Retinal pigment epithelial cell (primary cell): ENCODE measurements around the gene FUT9.
"Not testable (repeated sequence)": the region's sequence is repeated elsewhere in the genome, so short reads cannot be mapped to it uniquely, and the experiment has no call there.

Experiments
- DNase-seq: peaks from one replicate; pipeline ENCODE4 v3.0.0-alpha.2; 2010; ENCODE audit warnings: low read depth
- H3K4me3 ChIP-seq: 2 replicates; pipeline ENCODE4 v1.5.1; 2011; ENCODE audit warnings: mild to moderate bottlenecking, low read length, control low read depth, moderate library complexity
- TF ChIP-seq, protein P1 (sequence below): conservative IDR thresholded peaks from 2 replicates; pipeline ENCODE4 v1.5.1; 2011; ENCODE audit warnings: low read depth, low read length, control low read depth, inconsistent platforms

The FUT9 gene

DNA sequence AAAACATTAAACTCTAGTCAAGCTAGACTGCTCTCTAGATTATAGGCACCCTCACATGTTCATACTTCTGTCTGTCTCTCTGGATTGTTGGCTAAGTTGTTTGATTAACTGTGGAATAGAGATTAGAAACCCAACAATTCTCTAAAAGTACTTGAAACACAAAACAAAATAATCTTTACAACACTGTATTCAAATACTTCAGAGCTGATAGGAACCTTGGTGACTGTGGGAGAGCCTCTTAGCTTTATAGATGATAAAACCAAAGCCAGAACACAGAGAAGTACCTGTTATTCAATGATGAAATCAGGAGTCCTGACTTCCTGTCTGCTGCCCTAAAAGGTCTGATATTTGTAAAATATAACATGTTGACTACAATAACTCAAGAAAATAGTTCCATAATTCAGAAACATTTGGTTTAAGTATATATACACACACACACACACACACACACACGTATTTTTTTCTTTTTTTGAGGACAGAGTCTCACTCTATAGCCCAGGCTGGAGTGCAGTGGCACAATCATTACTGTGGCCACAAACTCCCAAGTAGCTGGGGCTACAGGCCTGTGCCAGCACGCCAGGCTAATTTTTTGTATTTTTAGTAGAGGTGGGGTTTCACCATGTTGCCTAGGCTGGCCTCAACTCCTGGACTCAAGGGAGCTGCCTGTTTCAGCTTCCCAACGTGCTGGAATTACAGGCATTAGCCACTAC is 222.0 kb downstream of the FUT9 start:
- no peak for DNase-seq
- H3K4me3 ChIP-seq, result no peak overlapping the region
- TF ChIP-seq, protein P1, sequence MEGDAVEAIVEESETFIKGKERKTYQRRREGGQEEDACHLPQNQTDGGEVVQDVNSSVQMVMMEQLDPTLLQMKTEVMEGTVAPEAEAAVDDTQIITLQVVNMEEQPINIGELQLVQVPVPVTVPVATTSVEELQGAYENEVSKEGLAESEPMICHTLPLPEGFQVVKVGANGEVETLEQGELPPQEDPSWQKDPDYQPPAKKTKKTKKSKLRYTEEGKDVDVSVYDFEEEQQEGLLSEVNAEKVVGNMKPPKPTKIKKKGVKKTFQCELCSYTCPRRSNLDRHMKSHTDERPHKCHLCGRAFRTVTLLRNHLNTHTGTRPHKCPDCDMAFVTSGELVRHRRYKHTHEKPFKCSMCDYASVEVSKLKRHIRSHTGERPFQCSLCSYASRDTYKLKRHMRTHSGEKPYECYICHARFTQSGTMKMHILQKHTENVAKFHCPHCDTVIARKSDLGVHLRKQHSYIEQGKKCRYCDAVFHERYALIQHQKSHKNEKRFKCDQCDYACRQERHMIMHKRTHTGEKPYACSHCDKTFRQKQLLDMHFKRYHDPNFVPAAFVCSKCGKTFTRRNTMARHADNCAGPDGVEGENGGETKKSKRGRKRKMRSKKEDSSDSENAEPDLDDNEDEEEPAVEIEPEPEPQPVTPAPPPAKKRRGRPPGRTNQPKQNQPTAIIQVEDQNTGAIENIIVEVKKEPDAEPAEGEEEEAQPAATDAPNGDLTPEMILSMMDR, result no peak

DNA sequence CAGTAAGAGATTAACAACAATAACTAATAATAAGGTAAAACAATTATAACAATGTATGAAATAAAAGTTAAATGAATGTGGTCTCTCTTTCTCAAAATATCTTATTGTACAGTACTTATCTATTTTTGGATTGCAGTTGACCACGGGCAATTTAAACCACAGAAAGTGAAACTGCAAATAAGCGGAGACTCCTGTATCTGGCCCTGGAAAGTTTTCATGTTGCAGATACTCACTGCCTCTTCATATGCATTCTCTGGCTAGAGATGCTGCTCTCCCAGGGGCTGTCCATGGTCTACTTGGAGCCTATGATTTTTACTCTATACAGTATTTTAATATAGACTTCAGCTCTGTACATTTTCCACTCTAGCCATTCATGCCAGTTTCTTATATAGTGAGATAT is 230.8 kb downstream of the FUT9 start:
- no peak for DNase-seq
- TF ChIP-seq, protein P1, result no peak
- no peak overlapping the region for H3K4me3 ChIP-seq

DNA sequence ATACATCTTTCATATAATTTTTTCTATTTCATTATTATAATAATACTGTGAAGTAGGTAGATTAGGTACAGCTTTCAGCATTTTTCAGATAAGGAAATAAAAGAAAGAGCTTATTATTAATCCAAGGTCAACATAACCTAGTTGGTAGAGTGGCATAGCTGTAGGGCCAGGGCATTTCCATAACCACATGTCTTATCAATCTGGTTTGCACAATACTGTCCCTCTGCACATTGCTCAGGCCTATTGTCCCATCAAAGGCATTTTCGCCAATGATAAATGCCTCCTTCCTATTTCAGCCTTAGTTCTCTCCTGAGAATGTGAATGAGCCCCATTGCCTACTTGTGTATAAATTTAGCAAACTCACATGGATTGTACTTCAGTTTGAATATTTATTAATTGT is 234.0 kb downstream of the FUT9 start:
- no peak for DNase-seq
- no peak overlapping the region for H3K4me3 ChIP-seq
- TF ChIP-seq, protein P1, result no peak

DNA sequence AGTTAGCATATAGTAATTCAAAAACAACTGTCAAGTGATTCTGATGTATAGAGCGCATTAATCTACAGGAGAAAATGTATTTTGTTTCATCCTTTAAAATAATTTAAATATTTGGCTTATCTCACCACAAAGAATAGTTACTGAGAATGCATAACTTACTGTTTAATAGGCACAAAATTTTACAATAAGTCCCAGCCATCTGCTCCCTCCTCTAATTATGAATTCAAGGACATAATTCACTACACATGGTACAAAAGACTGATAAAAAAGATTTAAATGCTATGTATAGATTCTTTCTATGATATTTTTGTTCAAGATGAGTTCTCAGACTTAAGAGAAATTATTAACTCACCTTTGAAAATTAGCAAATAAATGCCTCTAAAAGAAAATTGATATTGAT is 242.0 kb downstream of the FUT9 start:
- TF ChIP-seq, protein P1, result no peak
- no peak overlapping the region for H3K4me3 ChIP-seq
- no peak for DNase-seq

DNA sequence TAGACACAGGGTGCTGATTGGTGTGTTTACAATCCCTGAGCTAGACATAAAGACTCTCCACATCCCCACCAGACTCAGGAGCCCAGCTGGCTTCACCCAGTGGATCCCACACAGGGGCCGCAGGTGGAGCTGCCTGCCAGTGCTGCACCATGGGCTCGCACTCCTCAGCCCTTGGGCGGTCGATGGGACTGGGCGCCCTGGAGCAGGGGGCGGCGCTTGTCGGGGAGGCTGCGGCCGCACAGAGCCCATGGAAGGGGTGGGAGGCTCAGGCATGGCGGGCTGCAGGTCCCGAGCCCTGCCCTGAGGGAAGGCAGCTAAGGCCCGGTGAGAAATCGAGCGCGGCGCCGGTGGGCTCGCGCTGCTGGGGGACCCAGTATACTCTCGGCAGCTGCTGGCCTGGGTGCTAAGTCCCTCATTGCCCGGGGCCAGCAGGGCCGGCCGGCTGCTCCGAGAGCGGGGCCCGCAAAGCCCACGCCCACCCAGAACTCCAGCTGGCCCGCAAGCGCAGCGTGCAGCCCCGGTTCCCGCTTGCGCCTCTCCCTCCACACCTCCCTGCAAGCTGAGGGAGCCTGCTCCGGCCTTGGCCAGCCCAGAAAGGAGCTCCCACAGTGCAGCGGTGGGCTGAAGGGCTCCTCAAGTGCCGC is 245.1 kb downstream of the FUT9 start:
- not testable (repeated sequence) for DNase-seq, H3K4me3 ChIP-seq
